Erythroblast (primary cell): ENCODE results near the gene ADM5.

Experiments
- GATA1 ChIP-seq: IDR thresholded peaks from 2 replicates; pipeline ENCODE4 v1.6.1; 2011; ENCODE audit warnings: low read depth, mild to moderate bottlenecking, control low read depth, low read length, moderate library complexity
- POLR2A ChIP-seq: IDR thresholded peaks from 2 replicates; pipeline ENCODE4 v1.6.1; 2011; ENCODE audit warnings: mild to moderate bottlenecking, low read length

DNA sequence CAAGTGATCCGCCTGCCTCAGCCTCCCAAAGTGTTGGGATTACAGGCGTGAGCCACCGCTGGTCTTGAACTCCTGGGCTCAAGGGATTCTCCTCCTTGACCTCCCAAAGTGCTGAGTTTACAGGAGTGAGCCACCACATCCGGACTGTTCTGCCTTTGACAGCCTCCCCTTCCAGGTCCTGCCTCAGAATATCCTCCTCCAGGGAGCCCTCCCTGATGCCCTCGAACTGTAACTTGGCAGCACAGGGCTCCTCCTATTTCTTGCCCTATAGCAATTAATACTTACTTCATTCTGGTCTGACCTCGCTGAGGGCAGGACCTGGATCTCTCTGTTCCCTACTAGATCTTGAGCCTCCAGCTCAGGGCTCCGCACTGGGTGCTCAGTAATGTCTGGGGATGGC, 7.5 kb downstream of the ADM5 start:
- TF ChIP-seq POLR2A, result no peak
- TF ChIP-seq GATA1, result no peak
